Activated CD4-positive, alpha-beta T cell treated with anti-CD3 and anti-CD28 coated beads, Interleukin-2, amount 50 U/mL, for 24 hours (primary cell): ENCODE results near the gene MFNG.
A peak's percentile ranks its signal among the peaks of the same experiment; 100 is the strongest.
"Not testable (repeated sequence)": the region's sequence is repeated elsewhere in the genome, so short reads cannot be mapped to it uniquely, and the experiment has no call there.

ENCODE experiments used
- DNase-seq, 2 donors: peaks; one replicate each; pipeline ENCODE4 v3.0.0-alpha.2; 2020; ENCODE audit warnings: low read depth in 1 of 2, low spot score in 1 of 2

The MFNG gene

DNA sequence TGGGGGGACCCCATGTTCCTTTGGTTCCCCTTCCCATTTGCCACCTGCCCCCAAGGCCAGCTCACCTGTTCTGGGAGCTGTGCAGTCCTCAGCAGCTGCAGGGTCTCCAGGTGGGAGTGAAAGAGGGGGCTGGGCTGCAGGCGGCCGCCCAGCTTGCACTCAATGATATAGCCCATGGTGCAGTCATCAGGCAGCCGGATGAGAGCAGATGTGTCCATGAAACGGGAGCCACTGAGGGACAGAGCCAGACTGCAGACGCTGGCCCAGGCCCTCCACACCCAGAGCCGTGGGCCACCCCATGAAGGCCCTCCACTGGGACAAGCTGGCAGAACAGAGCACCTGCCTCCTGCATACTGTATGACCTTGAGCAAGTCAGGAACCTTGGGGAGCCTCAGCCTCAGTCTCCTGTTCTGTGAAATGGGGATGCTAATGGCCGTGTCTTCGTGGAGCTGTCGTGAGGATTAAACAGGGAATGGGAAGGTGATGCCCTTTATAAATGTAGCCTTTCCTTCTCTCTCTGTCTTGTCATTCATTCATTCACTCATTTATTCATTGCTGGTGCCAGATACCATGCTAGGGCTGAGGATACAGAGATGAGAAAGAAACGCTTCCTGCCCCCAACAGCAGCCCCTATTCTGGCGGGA lies 11.6 kb downstream of the MFNG start:
- DNase-seq, result no peak

DNA sequence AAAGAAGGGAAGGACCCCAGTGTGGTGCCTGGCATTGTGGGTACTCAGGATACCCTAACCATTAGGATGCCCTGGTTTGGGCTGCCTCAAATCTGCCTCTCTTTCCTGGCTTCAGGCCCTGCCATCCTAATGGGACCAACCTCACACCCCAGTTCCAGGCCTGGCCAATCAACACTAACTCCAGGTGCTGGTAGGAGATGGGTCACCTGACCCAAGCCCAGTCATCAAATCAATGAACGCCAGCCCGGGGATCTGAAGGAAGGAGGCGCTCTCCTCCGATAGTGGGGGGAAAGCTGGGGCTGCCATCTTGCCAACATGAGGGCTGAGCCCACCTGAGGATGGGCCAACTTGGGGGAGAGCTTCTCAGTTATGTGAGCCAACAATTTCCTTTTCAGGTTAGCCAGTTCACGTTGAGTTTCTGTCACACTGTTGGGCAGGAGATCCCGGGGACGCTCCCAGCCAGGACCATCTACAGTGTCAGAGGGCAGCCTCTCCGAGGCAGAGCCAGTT lies 12.7 kb downstream of the MFNG start:
- DNase-seq, result no peak

DNA sequence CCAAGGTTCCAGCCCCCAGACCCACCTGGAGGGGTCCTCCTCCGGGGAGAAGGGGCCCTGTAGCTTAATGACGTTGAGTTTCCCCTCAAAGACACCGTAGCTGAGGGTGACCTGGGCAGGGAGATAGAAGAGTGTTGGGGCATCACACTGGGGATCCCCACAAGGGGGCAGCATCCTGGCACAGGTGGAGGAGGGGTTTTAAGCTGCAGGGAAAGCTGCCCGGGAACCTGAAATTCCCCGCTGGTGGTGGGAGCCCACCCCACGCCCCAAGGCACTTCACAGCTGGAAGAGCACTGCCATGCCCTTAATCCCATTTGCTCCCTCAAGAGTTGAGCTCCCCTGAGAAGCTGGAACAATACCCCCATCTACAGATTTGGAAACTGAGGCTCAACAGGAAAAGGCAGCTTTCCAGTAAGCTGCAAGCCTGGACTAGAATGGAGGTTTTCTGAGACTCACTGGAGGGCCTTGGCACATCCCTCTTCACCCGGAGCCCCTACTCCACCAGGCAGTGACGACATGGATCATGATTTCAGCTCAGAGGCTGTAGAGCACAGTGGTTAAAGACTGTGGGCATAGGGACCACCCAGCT lies 13.7 kb downstream of the MFNG start:
- peak in 1 of 2 donors; percentile 13 for DNase-seq

DNA sequence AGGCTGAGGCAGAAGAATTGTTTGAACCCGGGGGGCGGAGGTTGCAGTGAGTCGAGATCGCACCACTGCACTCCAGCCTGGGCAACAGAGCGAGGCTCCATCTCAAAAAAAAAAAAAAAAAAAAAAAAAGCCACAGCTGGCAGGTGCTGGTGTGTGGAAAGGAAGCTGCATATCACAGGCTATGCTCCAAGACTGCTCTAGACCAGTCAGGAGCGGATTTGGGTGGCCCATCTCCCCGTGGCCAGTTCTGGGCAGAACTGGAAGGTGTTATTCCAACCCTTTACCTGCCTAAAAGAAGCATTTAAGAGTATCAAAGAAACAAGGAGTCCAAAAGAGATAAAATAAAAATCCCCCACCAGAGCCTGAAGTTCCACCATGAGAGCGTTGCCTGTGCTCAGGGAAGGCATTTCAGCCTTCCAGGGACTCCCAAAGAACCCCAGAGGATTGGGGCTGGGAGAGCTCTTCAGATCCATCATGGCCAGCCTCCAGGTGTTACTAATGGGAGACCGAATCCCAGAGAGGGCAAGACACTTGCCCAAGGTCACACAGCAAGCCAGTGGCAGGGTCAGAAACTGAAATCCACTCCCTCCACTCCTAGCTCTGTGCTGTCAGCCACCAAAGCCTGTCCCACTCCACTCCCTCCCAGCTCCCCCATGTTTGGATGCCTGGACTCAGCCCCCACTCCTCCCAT lies 14.3 kb downstream of the MFNG start:
- no peak for DNase-seq

DNA sequence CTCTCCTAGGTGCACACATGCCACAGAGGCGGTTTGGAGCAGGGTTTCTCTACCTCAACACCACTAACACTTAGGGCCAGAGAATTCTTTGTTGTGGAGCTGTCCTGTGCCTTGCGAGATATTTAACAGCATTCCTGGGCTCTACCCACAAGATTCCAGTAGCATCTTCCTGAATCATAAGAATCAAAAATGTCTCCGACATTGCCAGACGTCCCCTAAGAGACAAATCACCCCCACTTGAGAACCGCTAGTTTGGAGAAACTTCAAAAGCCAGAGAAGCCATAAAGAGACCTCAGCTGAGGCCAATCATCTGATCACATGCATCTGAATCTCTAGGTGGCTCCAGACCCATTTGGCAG lies 16.1 kb downstream of the MFNG start:
- no peak for DNase-seq

DNA sequence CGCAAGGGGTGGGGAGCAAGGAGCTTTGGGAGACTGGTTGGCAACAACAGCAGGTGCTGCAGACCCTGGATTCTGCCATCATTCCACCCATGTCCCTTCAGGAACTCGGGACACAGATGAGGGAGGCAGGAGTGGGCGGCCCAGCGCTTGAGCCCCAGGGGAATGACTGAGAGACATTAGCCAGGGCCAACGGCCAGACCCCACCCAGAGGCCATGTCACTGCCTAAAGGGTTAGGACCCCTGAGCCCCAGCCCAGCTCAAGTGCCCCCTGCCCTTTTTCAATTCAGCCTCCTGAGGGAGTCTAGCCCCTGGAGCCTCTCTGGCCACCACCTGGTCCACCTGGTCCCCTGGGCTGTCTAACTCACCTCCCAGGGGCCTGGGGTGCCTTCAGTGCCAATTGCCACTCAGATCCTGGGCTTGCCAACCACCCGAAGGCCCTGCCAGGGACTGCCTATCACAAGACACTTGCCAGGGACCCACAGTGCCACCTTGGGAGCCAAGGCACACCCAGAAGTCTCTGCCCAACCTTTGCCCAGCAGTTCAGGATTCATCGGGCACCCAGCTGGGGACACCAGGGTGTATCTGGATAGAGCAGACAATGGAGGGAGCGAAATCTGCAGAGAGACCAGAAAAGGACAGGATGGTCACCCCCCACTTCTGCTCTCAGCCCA lies 16.6 kb downstream of the MFNG start:
- DNase-seq, result no peak

DNA sequence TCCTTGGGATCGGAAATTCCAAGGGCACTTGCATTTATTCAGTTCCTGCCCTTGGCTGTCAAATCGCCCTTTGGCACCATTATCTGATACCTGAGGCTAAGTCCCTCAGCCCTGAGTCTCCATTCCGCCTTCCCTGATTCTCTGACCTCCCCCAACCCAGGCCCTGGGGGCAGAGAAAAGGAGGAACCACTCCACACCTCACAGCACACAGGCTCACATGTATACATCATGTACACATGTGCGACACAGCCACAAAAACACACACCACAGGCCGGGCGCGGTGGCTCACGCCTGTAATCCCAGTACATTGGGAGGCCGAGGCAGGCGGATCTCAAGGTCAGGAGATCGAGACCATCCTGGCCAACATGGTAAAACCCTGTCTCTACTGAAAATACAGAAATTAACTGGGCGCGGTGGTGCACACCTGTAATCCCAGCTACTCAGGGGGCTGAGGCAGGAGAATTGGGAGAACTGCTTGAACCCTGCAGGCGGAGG lies 17.9 kb downstream of the MFNG start:
- not testable (repeated sequence) for DNase-seq

DNA sequence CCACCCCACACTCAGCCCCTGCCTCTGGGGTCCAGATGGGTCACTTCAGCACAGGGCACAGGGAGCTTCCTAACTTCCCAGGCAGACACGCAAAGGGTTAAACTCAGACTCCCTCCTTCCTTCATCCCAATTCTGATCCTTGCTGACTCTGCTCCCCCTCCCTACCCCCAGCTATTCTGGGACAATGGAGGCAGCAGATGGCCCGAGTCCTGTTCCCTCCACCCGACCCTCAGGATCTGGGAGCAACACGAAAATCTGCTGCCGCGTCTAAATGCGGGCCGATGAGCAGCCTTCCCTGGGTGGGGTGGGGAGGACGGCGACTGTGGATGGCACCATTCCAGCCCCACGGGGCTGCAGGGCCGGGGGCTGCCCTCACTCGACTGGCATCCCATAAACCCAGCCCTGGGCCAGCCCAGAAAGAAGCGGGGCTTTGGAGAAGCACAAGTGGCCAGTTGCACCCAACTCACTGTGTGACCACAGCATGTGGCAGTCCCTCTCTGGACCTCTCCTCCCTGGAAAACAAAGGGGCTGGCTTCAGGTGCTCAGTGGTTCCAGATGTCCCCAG lies 18.7 kb downstream of the MFNG start:
- no peak for DNase-seq

DNA sequence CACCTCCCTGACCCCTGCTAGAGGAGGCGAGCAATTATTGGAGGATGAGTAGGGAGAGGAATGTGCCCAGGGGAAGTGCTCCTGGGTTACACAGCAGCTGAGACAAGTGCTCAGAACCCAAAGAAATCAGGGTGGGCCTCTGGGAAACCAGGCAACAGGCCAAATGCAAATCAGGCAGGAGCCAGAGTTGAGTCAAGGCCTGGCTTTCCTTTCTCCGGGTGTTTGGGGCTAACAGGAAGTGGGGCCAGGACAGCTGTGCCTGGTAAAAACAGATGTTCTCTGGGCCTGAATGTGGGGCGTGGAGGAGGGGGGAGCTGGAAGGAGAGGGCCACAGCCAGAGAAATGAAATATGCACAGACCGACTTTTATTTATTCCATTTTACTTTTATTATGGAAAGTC lies 22.0 kb downstream of the MFNG start:
- DNase-seq, result no peak

DNA sequence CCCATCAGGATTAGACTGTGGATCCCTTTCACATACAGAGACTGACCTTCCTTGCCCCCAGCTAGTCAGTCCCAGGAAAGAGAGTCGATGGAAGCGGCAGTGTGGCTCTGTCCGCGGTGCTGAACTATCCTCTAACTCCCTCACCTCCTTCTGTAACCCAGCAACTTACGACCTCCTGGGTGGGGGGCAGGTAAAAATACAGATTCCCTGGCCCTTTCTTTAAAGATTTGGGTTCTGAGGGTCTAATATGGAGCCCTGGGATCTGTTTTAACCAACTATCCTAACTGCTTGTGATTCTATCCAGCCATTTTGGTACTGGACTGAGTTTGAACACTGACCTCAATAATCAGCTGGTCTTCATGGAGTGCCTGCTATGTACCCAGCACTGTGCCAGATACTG lies 23.2 kb downstream of the MFNG start:
- DNase-seq, result no peak

DNA sequence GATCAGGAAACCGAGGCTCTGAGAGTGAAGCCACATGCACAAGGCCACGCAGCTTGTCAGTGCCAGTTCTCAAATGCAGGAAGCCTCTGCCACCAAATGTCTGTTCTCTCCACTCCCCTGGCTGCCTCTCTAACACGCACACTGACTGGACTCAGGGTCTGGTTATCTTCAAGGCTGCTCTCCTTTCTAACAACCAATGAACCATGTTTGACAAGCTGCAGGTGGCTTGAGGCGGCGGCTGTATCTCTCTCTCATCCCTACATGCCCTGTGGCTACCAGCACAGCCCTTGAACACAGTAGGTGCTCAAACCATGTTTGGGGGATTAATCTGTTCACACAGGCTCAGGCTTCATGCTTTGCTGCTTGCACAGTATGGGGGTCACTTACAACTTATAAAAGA lies 23.7 kb downstream of the MFNG start:
- no peak for DNase-seq

DNA sequence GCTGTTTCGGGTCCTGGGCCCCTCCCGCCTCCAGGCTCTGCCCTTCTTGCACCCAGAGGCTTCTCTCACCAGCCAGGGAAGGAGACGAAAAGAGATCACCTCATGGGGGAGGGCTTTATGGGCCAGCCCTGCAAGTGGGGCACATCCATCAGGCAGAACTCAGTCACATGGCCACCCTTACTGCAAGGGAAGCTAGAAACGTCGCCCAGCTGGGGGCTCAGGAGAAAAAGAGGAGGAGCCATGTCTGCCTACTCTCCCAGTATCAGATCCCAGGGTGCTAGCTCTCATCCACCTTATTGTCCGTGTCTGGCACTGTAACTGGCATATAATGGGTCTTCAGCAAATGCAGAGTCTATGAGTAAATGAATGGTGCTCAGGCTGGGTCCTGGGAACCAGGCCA lies 24.2 kb downstream of the MFNG start:
- no peak for DNase-seq

DNA sequence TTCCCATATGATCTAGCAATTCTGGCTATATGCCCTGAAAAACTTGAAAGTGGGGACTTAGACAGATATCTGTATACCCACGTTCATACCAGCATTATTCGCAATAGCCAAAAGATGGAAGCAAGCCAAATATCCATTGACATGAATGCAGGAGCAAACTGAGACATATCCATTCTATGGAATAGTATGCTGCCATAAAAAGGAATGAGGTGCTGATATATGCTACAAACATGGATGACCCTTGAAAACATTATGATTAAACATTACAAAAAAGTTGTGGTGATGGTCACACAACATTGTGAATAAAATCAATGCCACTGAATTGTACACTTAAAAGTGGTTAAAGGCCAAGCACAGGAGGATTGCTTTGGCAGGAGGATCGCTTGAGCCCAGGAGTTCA lies 25.5 kb downstream of the MFNG start:
- no peak for DNase-seq

DNA sequence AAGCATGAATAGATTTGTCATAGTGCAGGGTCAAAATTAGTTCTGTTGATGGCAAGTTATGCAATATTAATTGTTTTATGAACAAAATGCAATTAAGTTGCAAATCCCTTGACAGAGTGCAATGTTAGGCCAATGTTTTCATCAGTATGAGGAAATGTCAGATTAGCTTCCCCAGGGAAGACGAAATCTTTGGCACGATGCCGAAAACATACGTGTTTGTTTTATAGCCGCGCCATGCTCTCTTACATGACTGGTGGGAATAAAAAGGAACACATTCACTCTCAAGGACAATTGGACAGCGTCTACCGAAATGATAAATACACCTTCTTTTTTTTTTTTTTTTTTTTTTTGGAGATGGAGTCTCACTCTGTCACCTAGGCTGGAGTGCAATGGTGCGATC lies 27.0 kb downstream of the MFNG start:
- DNase-seq, result no peak

DNA sequence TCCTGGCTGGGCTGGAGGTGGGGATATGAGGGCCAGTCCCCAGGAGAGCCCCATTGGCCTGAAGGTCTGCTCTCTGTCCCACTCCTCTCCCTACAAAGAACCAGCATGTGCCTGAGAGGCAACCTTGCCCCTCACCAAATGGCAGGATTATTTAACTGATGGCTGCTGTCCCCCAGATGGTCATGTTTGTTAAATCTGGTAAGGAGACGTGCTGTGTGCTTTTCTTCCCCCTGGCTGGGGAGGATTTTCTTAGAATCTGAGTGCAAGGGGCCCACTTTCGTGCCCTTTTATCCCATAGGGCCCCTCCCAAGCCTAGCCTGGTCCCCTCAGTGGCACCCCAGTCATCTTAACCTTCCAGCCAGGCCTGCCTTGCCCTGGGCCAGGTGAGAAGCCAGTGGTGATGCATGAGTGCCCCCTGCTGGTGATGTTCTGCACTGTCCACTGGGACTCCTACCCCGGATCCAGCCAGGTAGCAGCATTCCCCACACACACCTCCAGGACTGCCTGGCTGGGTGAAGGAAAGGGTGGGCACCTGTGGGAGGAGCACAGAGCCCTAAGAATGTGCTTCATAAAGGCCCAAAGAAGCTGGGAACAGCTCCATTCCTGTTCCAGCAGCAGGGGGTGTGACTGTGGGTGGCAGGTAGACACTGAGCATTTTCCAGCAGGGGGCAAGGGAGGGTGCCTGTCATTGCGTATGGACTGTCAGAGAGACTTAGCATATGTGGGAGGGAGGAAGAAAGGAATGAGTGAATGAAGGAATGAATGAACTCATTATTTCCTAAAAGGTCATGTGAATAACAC lies 28.9 kb downstream of the MFNG start:
- peak; percentile 82 to 86 for DNase-seq

DNA sequence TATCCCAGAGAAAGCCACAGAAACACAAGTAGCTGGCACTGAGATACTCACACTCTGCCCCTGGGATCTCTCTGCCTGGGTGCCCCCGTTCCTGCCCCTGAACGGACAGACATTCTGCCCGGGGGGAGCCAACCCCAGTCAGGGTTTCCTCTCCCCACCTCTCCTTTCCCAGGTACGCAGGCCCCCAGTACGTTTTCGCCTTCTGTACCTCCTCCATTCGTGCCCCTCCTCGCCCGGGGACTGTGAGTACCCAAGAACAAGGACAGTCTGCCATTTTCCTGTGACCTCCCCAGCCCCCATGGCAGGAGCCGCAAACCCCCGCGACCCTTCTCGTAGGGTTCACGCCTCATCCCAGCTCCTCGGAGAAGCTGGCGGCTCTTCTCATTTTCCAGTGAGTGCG lies 29.8 kb downstream of the MFNG start:
- no peak for DNase-seq

DNA sequence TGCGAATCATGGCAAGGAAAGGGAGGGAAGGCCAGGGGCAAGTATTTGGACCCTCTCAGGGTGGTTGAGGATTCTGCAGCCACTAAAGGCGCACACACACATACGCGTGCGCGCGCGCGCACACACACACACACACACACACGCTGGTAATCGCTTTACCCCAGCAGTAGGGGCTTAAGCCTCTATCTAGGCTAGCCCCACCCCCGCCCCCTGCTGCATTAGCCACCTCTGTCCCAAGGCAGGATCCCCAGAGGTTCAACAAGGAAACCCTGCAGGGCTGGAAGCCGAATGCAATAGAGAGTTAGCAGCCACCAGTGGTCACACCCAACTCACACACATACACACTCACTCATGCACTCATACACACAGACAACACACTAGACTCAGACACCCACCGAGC lies 30.3 kb downstream of the MFNG start:
- DNase-seq, result no peak

DNA sequence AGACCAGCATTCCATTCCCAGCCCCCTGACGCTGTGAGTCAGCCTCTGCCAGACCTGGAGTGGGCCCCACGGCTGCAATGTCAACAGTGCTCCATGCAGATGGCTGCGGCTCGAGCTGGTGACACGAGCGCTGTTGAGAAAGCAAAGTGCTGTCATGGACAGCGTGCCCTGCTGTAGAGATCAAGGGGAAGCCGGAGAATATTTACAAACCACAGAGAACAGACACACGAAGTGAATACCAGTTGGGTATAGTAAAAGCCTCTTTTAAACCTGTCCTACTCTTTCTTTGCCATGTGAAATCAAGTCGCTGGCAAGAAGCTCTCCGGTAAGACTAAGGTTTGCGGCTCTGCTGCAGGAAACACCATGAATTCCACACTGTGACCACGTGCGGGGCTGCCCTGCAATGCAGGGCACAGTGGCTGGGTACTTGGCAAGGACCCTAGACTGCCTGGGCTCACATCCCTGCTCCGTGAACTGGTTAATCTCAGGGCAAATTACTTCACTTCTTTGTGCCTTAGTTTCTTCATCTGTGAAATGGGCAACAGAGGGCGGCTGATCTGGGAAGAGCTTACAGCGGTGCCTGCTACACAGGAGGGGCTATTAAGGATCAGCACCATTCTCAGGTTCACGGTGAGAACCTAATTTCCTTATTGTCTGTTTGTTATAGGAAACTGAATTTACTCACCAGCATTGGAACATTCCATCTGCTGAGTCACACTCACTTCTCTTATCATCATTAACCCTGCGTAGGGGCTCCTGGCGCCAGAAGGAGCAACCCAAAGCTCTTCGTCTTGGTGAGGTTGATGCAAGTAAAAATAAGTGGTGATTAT lies 31.1 kb downstream of the MFNG start:
- DNase-seq, result no peak

DNA sequence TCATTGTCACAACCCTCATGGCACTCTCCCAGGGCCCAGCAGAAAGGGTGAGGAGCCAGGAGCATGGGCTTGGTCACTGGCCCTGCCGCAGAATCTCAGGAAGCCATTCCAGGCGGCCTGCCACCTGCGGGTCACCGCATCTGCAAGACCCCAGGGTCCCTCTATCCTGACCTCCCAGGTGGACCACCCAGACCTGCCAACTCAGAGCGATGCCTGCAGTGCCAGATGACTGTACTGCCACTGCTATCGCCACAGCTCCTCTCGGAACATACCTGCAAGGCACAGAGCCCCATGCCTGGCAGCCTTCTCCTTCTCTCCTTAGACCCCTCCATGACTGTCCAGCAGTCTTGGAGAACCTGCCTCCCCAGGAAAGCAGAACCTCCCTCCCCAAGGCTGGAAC lies 32.5 kb downstream of the MFNG start:
- no peak for DNase-seq

DNA sequence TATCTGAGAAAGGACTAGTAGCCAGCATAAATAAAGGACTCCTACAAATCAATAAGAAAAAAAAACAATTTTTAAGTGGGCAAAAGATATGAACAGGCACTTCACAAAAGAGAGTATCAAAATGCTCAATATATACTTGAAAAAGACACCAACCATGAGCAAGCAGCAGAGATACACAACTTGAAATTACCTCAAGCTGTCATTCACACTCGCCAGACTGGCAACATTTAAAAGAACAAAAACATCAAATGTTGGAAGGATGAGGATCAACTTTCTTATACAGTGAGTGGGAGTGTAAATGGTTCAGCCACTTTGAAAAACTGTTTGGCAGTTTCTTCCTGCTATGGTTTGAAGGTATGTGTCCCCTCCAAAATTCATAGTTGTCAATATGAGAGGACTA lies 35.0 kb downstream of the MFNG start:
- DNase-seq, result no peak
